Right lobe of liver (tissue), 6 donors: ENCODE measurements around the gene CNTNAP5. TPM values are rescaled to one million over a fixed set of nuclear protein-coding genes. Genes with fewer than 3 reads are reported as not detected.

Source experiments
- ATAC-seq, 4 donors: fragments of 200-7000 bp; cut with Tn5 transposase; one replicate each; pipeline ENCODE4 v1.9.1; 2020; ENCODE audit warnings: mild to moderate bottlenecking in 4 of 4, moderate library complexity in 4 of 4
- DNase-seq, 3 donors: peaks; one replicate each; pipeline ENCODE4 v3.0.0-alpha.2; 2020
- H3K27ac ChIP-seq, 3 donors: fragments of 200-600 bp; one replicate each; pipeline ENCODE4 v1.8.0; 2022
- H3K27me3 ChIP-seq, 2 donors: fragments of 200-600 bp; one replicate each; pipeline ENCODE4 v1.8.0; 2022
- H3K36me3 ChIP-seq, 4 donors: fragments of 200-600 bp; sonication (generic) in 1 of 4; one replicate each; pipeline versions ENCODE4 v1.5.1 to v1.8.0; 2017 to 2022; ENCODE audit warnings: control low read depth in 1 of 4
- H3K4me1 ChIP-seq, 4 donors: fragments of 200-600 bp; sonication (generic) in 1 of 4; one replicate each; pipeline versions ENCODE4 v1.5.1 to v1.8.0; 2017 to 2022; ENCODE audit warnings: control low read depth in 1 of 4
- H3K4me3 ChIP-seq, 3 donors: fragments of 200-600 bp; one replicate each; pipeline ENCODE4 v1.8.0; 2022
- H3K9me3 ChIP-seq, 4 donors: fragments of 200-600 bp; sonication (generic) in 1 of 4; one replicate each; pipeline versions ENCODE4 v1.5.1 to v1.8.0; 2017 to 2022; ENCODE audit warnings: control low read depth in 1 of 4
- CTCF ChIP-seq, 4 donors: fragments of 200-600 bp in 3 of 4; fragments of 450-650 bp in 1 of 4; IDR thresholded peaks; one replicate each; pipeline versions ENCODE4 v1.5.1 to v1.8.0; 2016 to 2022; ENCODE audit warnings: antibody characterized with exemption in 4 of 4, mild to moderate bottlenecking in 2 of 4
- POLR2A ChIP-seq: fragments of 450-650 bp; IDR thresholded peaks from one replicate; pipeline ENCODE4 v1.6.1; 2017; ENCODE audit warnings: antibody characterized with exemption, mild to moderate bottlenecking
- WGBS: methylation state at CpG from one replicate; pipeline ENCODE4 v1.1.6; 2018; ENCODE audit warnings: low coverage, low lambda C conversion rate; ENCODE audit not compliant: insufficient coverage; ENCODE audit errors: missing lambda C conversion rate; 5-methylcytosine and 5-hydroxymethylcytosine counted together
- intact Hi-C, 2 donors: fragments of 100-400 bp; cut with DNase I; formaldehyde crosslinking; loops; one replicate each; pipeline versions ENCODE4 v1.11.2 to v1.14.1; 2022
- total RNA-seq, 6 experiments: library from RNA; depleted of rRNA in 2 of 6; stranded (reverse); fragments of >200 nt in 2 of 6; fragmentation: NEBNext Ultra II Directional in 3 of 6; extraction: Animal tissue kit (Norgen Biotek cat#: 25700) in 3 of 6; gene quantifications; one replicate each; pipeline versions ENCODE4 v1.1.0 to v1.2.4, GENCODE V29; 2016 to 2023
- donor health status: DM: no; HTN: yes; CAD: no.
- donor health status: DM: no; HTN: no; CAD: no.
- donor health status: DM: no; HTN: no; CAD: no.
- donor health status: DM: no; HTN: yes; CAD: no.
- donor health status: DM: no; HTN: yes; CAD: no.

CNTNAP5 gene
- total RNA-seq, 6 experiments from 2014 or later: not detected

- Histone ChIP-seq H3K9me3 (no peaks in the 10 kb centered on the region), H3K4me1 (no peaks in the 10 kb centered on the region), H3K27ac (no peak overlapping the region), H3K4me3 (no peak overlapping the region), H3K27me3 (no peaks in the 10 kb centered on the region), H3K36me3 (no peaks in the 10 kb centered on the region)
- ATAC-seq: no peak
- DNase-seq: no peak
- TF ChIP-seq CTCF (IDR thresholded peaks at IDR 0.05): no peak
- no peak for TF ChIP-seq POLR2A
- 41% methylated on average over 2 of the region's 2 CpGs for WGBS
- intact Hi-C loops: no loop called here
Observed at GRCh38 chr2:124039032-124039431, 13.9 kb downstream of the CNTNAP5 start.

GRCh38 chr2:124039762-124040291 is 14.7 kb downstream of the CNTNAP5 start:
- Histone ChIP-seq H3K36me3 (no peaks in the 10 kb centered on the region), H3K9me3 (no peaks in the 10 kb centered on the region), H3K4me3 (no peak overlapping the region), H3K27ac (no peak overlapping the region), H3K4me1 (no peaks in the 10 kb centered on the region), H3K27me3 (no peaks in the 10 kb centered on the region)
- no peak for ATAC-seq
- TF ChIP-seq CTCF (IDR thresholded peaks at IDR 0.05) (no peak), POLR2A (no peak)
- WGBS: 61% methylated on average over 4 of the region's 4 CpGs
- intact Hi-C loops: no loop called here
- DNase-seq: no peak

GRCh38 chr2:124045894-124046293 is 20.8 kb downstream of the CNTNAP5 start:
- H3K27ac ChIP-seq: no peak overlapping the region
- TF ChIP-seq CTCF (IDR thresholded peaks at IDR 0.05) (no peak), POLR2A (no peak)
- 33% methylated on average over 2 of the region's 2 CpGs for WGBS
- no peaks in the 10 kb centered on the region for H3K27me3 ChIP-seq
- ATAC-seq (no peak), DNase-seq (no peak)
- no peaks in the 10 kb centered on the region for H3K4me1 ChIP-seq
- intact Hi-C loops: no loop called here
- no peaks in the 10 kb centered on the region for H3K36me3 ChIP-seq
- H3K9me3 ChIP-seq: no peaks in the 10 kb centered on the region
- H3K4me3 ChIP-seq: no peak overlapping the region

- no peak overlapping the region for H3K27ac ChIP-seq
- no peaks in the 10 kb centered on the region for H3K27me3 ChIP-seq
- H3K4me1 ChIP-seq: no peaks in the 10 kb centered on the region
- no peaks in the 10 kb centered on the region for H3K36me3 ChIP-seq
- H3K4me3 ChIP-seq: no peak overlapping the region
- no peak for DNase-seq
- intact Hi-C loops: no loop called here
- 28% methylated on average over 3 of the region's 3 CpGs for WGBS
- H3K9me3 ChIP-seq: no peaks in the 10 kb centered on the region
- TF ChIP-seq CTCF (IDR thresholded peaks at IDR 0.05) (no peak), POLR2A (no peak)
- no peak for ATAC-seq
Observed at GRCh38 chr2:124046332-124046731, 21.2 kb downstream of the CNTNAP5 start.

GRCh38 chr2:124048102-124048501 is 23.0 kb downstream of the CNTNAP5 start:
- H3K27ac ChIP-seq: no peak overlapping the region
- no peaks in the 10 kb centered on the region for H3K4me1 ChIP-seq
- ATAC-seq (no peak), DNase-seq (no peak)
- H3K36me3 ChIP-seq: no peaks in the 10 kb centered on the region
- 36% methylated on average over 2 of the region's 2 CpGs for whole genome bisulfite sequencing
- intact Hi-C loops: no loop called here
- H3K27me3 ChIP-seq: no peaks in the 10 kb centered on the region
- no peak overlapping the region for H3K4me3 ChIP-seq
- no peaks in the 10 kb centered on the region for H3K9me3 ChIP-seq
- TF ChIP-seq CTCF (IDR thresholded peaks at IDR 0.05) (no peak), POLR2A (no peak)
